Fibroblast of lung (primary cell): ENCODE measurements around the gene DSG1. TPM values are rescaled to one million over a fixed set of nuclear protein-coding genes. Genes with fewer than 3 reads are reported as not detected.

Experiments
- DNase-seq, 2 donors: peaks; one replicate each; pipeline versions ENCODE4 v3.0.0 to v3.0.0-alpha.2; 2010; ENCODE audit warnings: low read depth in 2 of 2
- H2AFZ ChIP-seq: 2 replicates; pipeline ENCODE4 v1.5.1; 2012; ENCODE audit warnings: low read length, control low read depth, inconsistent platforms
- H3K27ac ChIP-seq: 2 replicates; pipeline ENCODE4 v1.5.1; 2011; ENCODE audit warnings: low read length, control low read depth; ENCODE audit not compliant: insufficient read depth
- H3K27me3 ChIP-seq: 2 replicates; pipeline ENCODE4 v1.5.1; 2011; ENCODE audit warnings: mild to moderate bottlenecking, low read length; ENCODE audit not compliant: control insufficient read depth, insufficient read depth
- H3K36me3 ChIP-seq: 2 replicates; pipeline ENCODE4 v1.5.1; 2011; ENCODE audit warnings: low read length; ENCODE audit not compliant: control insufficient read depth, insufficient read depth
- H3K4me1 ChIP-seq: 2 replicates; pipeline ENCODE4 v1.5.1; 2011; ENCODE audit warnings: low read length; ENCODE audit not compliant: control insufficient read depth, insufficient read depth; ENCODE audit errors: extremely low read depth
- H3K4me2 ChIP-seq: 2 replicates; pipeline ENCODE4 v1.5.1; 2011; ENCODE audit warnings: low read length, control low read depth; ENCODE audit not compliant: insufficient read depth; ENCODE audit errors: extremely low read depth
- H3K4me3 ChIP-seq, 4 experiments: fragments of 200-600 bp in 1 of 4; sonication (generic) in 1 of 4; replicated peaks in 1 of 4; 2 replicates each; pipeline ENCODE4 v1.5.1; 2011 to 2016; ENCODE audit warnings: low read length in 4 of 4, low read depth in 3 of 4, mild to moderate bottlenecking in 3 of 4, control low read depth in 2 of 4, inconsistent platforms in 1 of 4, mixed read lengths in 1 of 4; ENCODE audit not compliant: insufficient read depth in 1 of 4; ENCODE audit errors: control extremely low read depth in 1 of 4
- H3K79me2 ChIP-seq: 2 replicates; pipeline ENCODE4 v1.5.1; 2012; ENCODE audit warnings: mild to moderate bottlenecking, low read length, inconsistent platforms; ENCODE audit not compliant: control insufficient read depth, insufficient read depth
- H3K9ac ChIP-seq: 2 replicates; pipeline ENCODE4 v1.5.1; 2011; ENCODE audit warnings: mild to moderate bottlenecking, low read length, control low read depth; ENCODE audit not compliant: insufficient read depth
- H3K9me3 ChIP-seq: 2 replicates; pipeline ENCODE4 v1.5.1; 2012; ENCODE audit warnings: low read depth, low read length; ENCODE audit not compliant: control insufficient read depth, insufficient read depth
- H4K20me1 ChIP-seq: 2 replicates; pipeline ENCODE4 v1.5.1; 2011; ENCODE audit warnings: low read length; ENCODE audit not compliant: control insufficient read depth, insufficient read depth; ENCODE audit errors: extremely low read depth
- EZH2 ChIP-seq: IDR thresholded peaks from 2 replicates; pipeline ENCODE4 v1.5.1; 2012; ENCODE audit warnings: low read length, control low read depth, mild to moderate bottlenecking; ENCODE audit errors: missing control alignments
- polyA plus RNA-seq, 2 donors: library from polyadenylated mRNA; depleted of rRNA in 1 of 2; stranded (reverse) in 1 of 2; unstranded in 1 of 2; fragments of >200 nt; gene quantifications; 2 replicates each; pipeline ENCODE4 v1.2.1, GENCODE V29; 2011 to 2012; ENCODE audit warnings: missing spikeins in 1 of 2
- total RNA-seq: library from RNA; depleted of rRNA; stranded (reverse); fragments of >200 nt; gene quantifications from 2 replicates; pipeline ENCODE4 v1.2.1, GENCODE V29; 2014
- TF ChIP-seq, protein P1 (sequence below), 2 donors: IDR thresholded peaks in 1 of 2; conservative IDR thresholded peaks in 1 of 2; 1 replicate in 1 of 2; 2 replicates in 1 of 2; pipeline ENCODE4 v1.5.1; 2011 to 2012; ENCODE audit warnings: low read length in 2 of 2, control low read depth in 1 of 2, inconsistent platforms in 1 of 2, low read depth in 1 of 2, mild to moderate bottlenecking in 1 of 2

DSG1 gene
- total and polyA plus RNA-seq, 2 donors (not counting 1 experiment from before 2014, with no cell fraction given), result not detected

DNA sequence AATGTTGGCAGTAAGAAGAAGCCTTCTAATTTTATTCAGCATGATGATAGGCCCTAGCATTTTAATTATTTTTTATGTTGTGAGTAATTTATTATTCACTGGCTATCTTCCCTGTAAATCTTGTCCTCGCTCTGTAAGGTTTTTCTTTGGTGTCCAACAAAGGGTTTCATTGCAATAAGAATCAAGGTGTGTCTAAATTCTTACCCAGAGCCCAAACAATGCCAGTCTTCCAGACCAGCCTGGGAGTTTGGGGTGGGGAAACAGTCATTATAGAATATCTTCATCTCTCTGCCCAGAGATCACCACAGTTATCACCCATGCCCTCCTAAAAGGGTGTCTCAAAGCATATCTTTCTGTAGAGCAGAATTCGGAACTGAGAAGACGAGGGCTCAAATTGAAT is 58.5 kb downstream of the DSG1 start, which contains the start of gene DSG4:
TSS of gene DSG4 (plus strand) at position 301 of the 400 bp plus-strand sequence. CDS start 135 bp downstream, outside the sequence.
- no peak within 1 kb of the TSS for H3K4me3 ChIP-seq
- H4K20me1 ChIP-seq, result no peaks in the 10 kb centered on the region
- TF ChIP-seq EZH2, result no peak
- TF ChIP-seq, protein P1, sequence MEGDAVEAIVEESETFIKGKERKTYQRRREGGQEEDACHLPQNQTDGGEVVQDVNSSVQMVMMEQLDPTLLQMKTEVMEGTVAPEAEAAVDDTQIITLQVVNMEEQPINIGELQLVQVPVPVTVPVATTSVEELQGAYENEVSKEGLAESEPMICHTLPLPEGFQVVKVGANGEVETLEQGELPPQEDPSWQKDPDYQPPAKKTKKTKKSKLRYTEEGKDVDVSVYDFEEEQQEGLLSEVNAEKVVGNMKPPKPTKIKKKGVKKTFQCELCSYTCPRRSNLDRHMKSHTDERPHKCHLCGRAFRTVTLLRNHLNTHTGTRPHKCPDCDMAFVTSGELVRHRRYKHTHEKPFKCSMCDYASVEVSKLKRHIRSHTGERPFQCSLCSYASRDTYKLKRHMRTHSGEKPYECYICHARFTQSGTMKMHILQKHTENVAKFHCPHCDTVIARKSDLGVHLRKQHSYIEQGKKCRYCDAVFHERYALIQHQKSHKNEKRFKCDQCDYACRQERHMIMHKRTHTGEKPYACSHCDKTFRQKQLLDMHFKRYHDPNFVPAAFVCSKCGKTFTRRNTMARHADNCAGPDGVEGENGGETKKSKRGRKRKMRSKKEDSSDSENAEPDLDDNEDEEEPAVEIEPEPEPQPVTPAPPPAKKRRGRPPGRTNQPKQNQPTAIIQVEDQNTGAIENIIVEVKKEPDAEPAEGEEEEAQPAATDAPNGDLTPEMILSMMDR (conservative IDR thresholded peaks at IDR 0.05 in 1 of 2, IDR thresholded peaks at IDR 0.05 in 1 of 2; ENCODE audit: low read depth in 1 of 2, low read length in 2 of 2), result no peak
- no peak within 1 kb of the TSS for H3K27ac ChIP-seq
- H3K9ac ChIP-seq, result no peak within 1 kb of the TSS
- no peak within 1 kb of the TSS for H3K4me2 ChIP-seq
- no peaks in the 10 kb centered on the region for H3K79me2 ChIP-seq
- no peaks in the 10 kb centered on the region for H3K36me3 ChIP-seq
- DNase-seq, result no peak
- no peak within 1 kb of the TSS for H2AFZ ChIP-seq
- no peaks in the 10 kb centered on the region for H3K9me3 ChIP-seq
- no peaks in the 10 kb centered on the region for H3K27me3 ChIP-seq
- H3K4me1 ChIP-seq, result no peaks in the 10 kb centered on the region

DNA sequence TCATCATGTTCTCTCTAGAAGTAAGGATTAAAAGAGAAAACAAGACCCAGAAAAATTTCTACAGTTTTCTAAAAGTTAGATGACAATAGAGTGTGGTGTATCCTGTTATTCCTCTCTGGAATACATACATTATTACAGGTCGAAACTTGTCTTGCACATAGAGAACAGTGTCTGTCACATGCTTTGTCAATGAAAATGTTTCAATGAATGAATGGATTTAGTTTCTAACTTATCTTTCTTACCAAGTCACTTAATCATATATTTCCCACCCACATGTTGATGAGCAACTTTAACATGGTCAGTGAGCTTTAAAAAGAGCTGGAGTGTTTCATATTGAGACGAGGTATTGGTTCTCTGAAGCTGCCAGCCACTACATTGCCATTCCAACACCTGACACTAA is 63.0 kb downstream of the DSG1 start:
- H3K27ac ChIP-seq, result no peak overlapping the region
- DNase-seq, result no peak
- H3K4me3 ChIP-seq, result no peak overlapping the region
- H3K9me3 ChIP-seq, result no peaks in the 10 kb centered on the region
- H3K27me3 ChIP-seq, result no peaks in the 10 kb centered on the region
- no peaks in the 10 kb centered on the region for H3K36me3 ChIP-seq
- H4K20me1 ChIP-seq, result no peaks in the 10 kb centered on the region
- H3K4me2 ChIP-seq, result no peak overlapping the region
- TF ChIP-seq, protein P1 (conservative IDR thresholded peaks at IDR 0.05 in 1 of 2, IDR thresholded peaks at IDR 0.05 in 1 of 2; ENCODE audit: low read depth in 1 of 2, low read length in 2 of 2), result no peak
- TF ChIP-seq EZH2, result no peak
- H2AFZ ChIP-seq, result no peak overlapping the region
- no peaks in the 10 kb centered on the region for H3K4me1 ChIP-seq
- no peak overlapping the region for H3K9ac ChIP-seq
- no peaks in the 10 kb centered on the region for H3K79me2 ChIP-seq

DNA sequence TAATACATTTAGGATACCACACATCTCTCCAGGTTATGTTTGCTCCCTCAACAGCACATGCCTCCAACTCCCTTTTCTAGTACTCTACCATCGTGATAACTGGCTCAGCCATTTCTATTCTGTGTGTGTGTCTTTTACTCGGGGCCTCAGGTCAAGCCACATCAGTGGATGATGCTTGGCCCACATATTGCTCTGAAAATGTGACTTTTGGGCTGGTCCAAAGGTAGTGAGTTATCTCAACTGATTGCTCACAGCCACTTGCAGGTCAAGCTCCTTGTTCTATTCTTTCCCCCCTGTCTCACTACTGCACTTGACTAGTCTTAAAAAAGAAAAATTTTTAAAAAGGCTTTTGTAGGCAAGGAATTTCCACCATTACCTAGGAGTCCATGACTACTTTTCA is 64.1 kb downstream of the DSG1 start:
- H4K20me1 ChIP-seq, result no peaks in the 10 kb centered on the region

More for the DNA sequence above, 64.1 kb downstream of the DSG1 start:
- Histone ChIP-seq H3K4me1 (no peaks in the 10 kb centered on the region), H3K4me3 (no peak overlapping the region), H3K27me3 (no peaks in the 10 kb centered on the region), H3K9ac (no peak overlapping the region), H3K27ac (no peak overlapping the region), H3K36me3 (no peaks in the 10 kb centered on the region), H3K9me3 (no peaks in the 10 kb centered on the region), H2AFZ (no peak overlapping the region), H3K79me2 (no peaks in the 10 kb centered on the region), H3K4me2 (no peak overlapping the region)
- no peak for TF ChIP-seq EZH2
- TF ChIP-seq, protein P1 (conservative IDR thresholded peaks at IDR 0.05 in 1 of 2, IDR thresholded peaks at IDR 0.05 in 1 of 2; ENCODE audit: low read depth in 1 of 2, low read length in 2 of 2), result no peak
- DNase-seq, result no peak
